Thoracic aorta (tissue), 2 donors: ENCODE data around the gene PPFIBP1. TPM values are rescaled to one million over a fixed set of nuclear protein-coding genes. Genes with fewer than 3 reads are reported as not detected.
A peak's percentile ranks its signal among the peaks of the same experiment; 100 is the strongest.

ENCODE experiments used
- ATAC-seq: fragments of 150-250 bp; one replicate; pipeline ENCODE4 v1.8.0; 2017; ENCODE audit warnings: low read depth; ENCODE audit not compliant: insufficient number of reproducible peaks, low FRiP score
- DNase-seq: peaks from one replicate; pipeline ENCODE4 v3.0.0-alpha.2; 2020; ENCODE audit warnings: low spot score
- H3K27ac ChIP-seq, 2 donors: fragments of 200-600 bp; sonication (generic); 1 replicate in 1 of 2; 2 replicates in 1 of 2; pipeline ENCODE4 v1.5.1; 2016; ENCODE audit warnings: mild to moderate bottlenecking in 2 of 2, moderate library complexity in 2 of 2
- H3K27me3 ChIP-seq: fragments of 200-600 bp; sonication (generic); replicated peaks from 2 replicates; pipeline ENCODE4 v1.6.0; 2016; ENCODE audit warnings: mild to moderate bottlenecking; ENCODE audit not compliant: insufficient read depth
- H3K36me3 ChIP-seq: fragments of 200-600 bp; sonication (generic); one replicate; pipeline ENCODE4 v1.5.1; 2016
- H3K4me1 ChIP-seq, 2 donors: fragments of 200-600 bp; sonication (generic); 1 replicate in 1 of 2; 2 replicates in 1 of 2; pipeline versions ENCODE4 v1.5.1 to v1.6.0; 2016; ENCODE audit warnings: low read depth in 2 of 2, mild to moderate bottlenecking in 1 of 2; ENCODE audit not compliant: control insufficient read depth in 1 of 2
- H3K4me3 ChIP-seq: fragments of 200-600 bp; sonication (generic); 2 replicates; pipeline ENCODE4 v1.5.1; 2016; ENCODE audit warnings: mild to moderate bottlenecking
- H3K9me3 ChIP-seq: fragments of 200-600 bp; sonication (generic); 2 replicates; pipeline ENCODE4 v1.5.1; 2016
- CTCF ChIP-seq: fragments of 200-600 bp; sonication (generic); IDR thresholded peaks from one replicate; pipeline ENCODE4 v1.5.1; 2019; ENCODE audit warnings: antibody characterized with exemption
- total RNA-seq, 2 donors: library from RNA; depleted of rRNA; stranded (reverse); fragments of >200 nt; gene quantifications; one replicate each; pipeline versions ENCODE4 v1.1.0 to v1.2.3, GENCODE V29; 2016

Gene PPFIBP1
- total RNA-seq, 2 donors from 2014 or later: 103 to 232 TPM

- no peak for DNase-seq
- no peak for ATAC-seq
- peaks cover 28 to 67% of the 10 kb centered on the region in 2 donors for H3K4me1 ChIP-seq
- H3K4me3 ChIP-seq: peak overlapping the region; percentile 40
- no peaks in the 10 kb centered on the region for H3K27me3 ChIP-seq
- TF ChIP-seq CTCF: no peak
- H3K36me3 ChIP-seq: no peaks in the 10 kb centered on the region
- H3K9me3 ChIP-seq: no peaks in the 10 kb centered on the region
- H3K27ac ChIP-seq: peak overlapping the region in 1 of 2 donors; percentile 37
Measured at GRCh38 chr12:27561535-27562350, 37.7 kb downstream of the PPFIBP1 start.

- H3K9me3 ChIP-seq: no peaks in the 10 kb centered on the region
- no peaks in the 10 kb centered on the region for H3K27me3 ChIP-seq
- H3K27ac ChIP-seq: no peak overlapping the region
- H3K36me3 ChIP-seq: no peaks in the 10 kb centered on the region
- ATAC-seq: no peak
- no peak overlapping the region for H3K4me3 ChIP-seq
- peaks cover 18 to 63% of the 10 kb centered on the region in 2 donors for H3K4me1 ChIP-seq
- TF ChIP-seq CTCF: no peak
- DNase-seq: no peak
Measured at GRCh38 chr12:27564612-27565213, 40.7 kb downstream of the PPFIBP1 start.

GRCh38 chr12:27566159-27566558 is 42.2 kb downstream of the PPFIBP1 start:
- Histone ChIP-seq H3K4me3 (no peak overlapping the region), H3K27ac (no peak overlapping the region), H3K9me3 (no peaks in the 10 kb centered on the region), H3K36me3 (no peaks in the 10 kb centered on the region), H3K27me3 (no peaks in the 10 kb centered on the region), H3K4me1 (peaks cover 10 to 48% of the 10 kb centered on the region in 2 donors)
- DNase-seq (no peak), ATAC-seq (no peak)
- TF ChIP-seq CTCF: no peak

GRCh38 chr12:27566626-27567025 is 42.6 kb downstream of the PPFIBP1 start:
- H3K4me3 ChIP-seq: no peak overlapping the region
- H3K27me3 ChIP-seq: no peaks in the 10 kb centered on the region
- H3K9me3 ChIP-seq: no peaks in the 10 kb centered on the region
- H3K36me3 ChIP-seq: no peaks in the 10 kb centered on the region
- TF ChIP-seq CTCF: no peak
- ATAC-seq (no peak), DNase-seq (no peak)
- peaks cover 9 to 47% of the 10 kb centered on the region in 2 donors for H3K4me1 ChIP-seq
- H3K27ac ChIP-seq: no peak overlapping the region

- no peaks in the 10 kb centered on the region for H3K36me3 ChIP-seq
- H3K9me3 ChIP-seq: no peaks in the 10 kb centered on the region
- H3K4me1 ChIP-seq: peaks cover 14 to 67% of the 10 kb centered on the region in 2 donors
- no peaks in the 10 kb centered on the region for H3K27me3 ChIP-seq
- no peak overlapping the region for H3K27ac ChIP-seq
- peak; percentile 45 for ATAC-seq
- no peak overlapping the region for H3K4me3 ChIP-seq
- DNase-seq: no peak
- TF ChIP-seq CTCF: no peak
Measured at GRCh38 chr12:27571463-27571862, 47.5 kb downstream of the PPFIBP1 start.
